IMR-90 (cell line): ENCODE results near the gene DDX31. TPM values are rescaled to one million over a fixed set of nuclear protein-coding genes. Genes with fewer than 3 reads are reported as not detected.

Experiments used
- ATAC-seq: fragments of 200-7000 bp; cut with Tn5 transposase; 2 replicates; pipeline ENCODE4 v1.9.1; 2020; ENCODE audit warnings: low read depth, mild to moderate bottlenecking, moderate library complexity
- BruUV-seq: library from RNA; stranded (reverse); fragments of 400-500 nt; replicated peaks from 2 replicates; lab custom pipeline; 2021; lab: Mats Ljungman, UMichigan
- CTCF ChIA-PET: fragments of 300-600 bp; formaldehyde crosslinking; extraction: SDS; loops from one replicate; lab custom pipeline; 2021; ENCODE audit warnings: antibody characterized with exemption; lab: Yijun Ruan, JAX
- POLR2A ChIA-PET: fragments of 300-600 bp; sonication (Branson Sonifier 250); formaldehyde crosslinking; loops from one replicate; lab custom pipeline; 2022; ENCODE audit warnings: antibody characterized with exemption; ENCODE audit not compliant: unreplicated experiment; lab: Charles Lee
- DNase-seq: peaks from one replicate; pipeline ENCODE4 v3.0.0; 2013
- H2AFZ ChIP-seq: replicated peaks from 2 replicates; pipeline ENCODE3; 2013; ENCODE audit warnings: low read length, mild to moderate bottlenecking; ENCODE audit not compliant: poor library complexity
- H2AK5ac ChIP-seq: 2 replicates; pipeline ENCODE4 v1.6.1; 2013; ENCODE audit warnings: low read depth, low read length, inconsistent platforms
- H2AK9ac ChIP-seq: replicated peaks from 2 replicates; pipeline ENCODE3; 2013; ENCODE audit warnings: mild to moderate bottlenecking, low read depth, low read length, moderate library complexity; ENCODE audit not compliant: poor library complexity
- H2BK120ac ChIP-seq: 2 replicates; pipeline ENCODE4 v1.6.1; 2013; ENCODE audit warnings: low read depth, low read length, inconsistent platforms
- H2BK15ac ChIP-seq: 3 replicates; pipeline ENCODE4 v1.6.1; 2013; ENCODE audit warnings: low read depth, low read length, inconsistent platforms
- H2BK20ac ChIP-seq: 2 replicates; pipeline ENCODE4 v1.6.1; 2013; ENCODE audit warnings: low read depth, mild to moderate bottlenecking, inconsistent platforms, low read length, moderate library complexity
- H2BK5ac ChIP-seq: 2 replicates; pipeline ENCODE4 v1.6.1; 2013; ENCODE audit warnings: mild to moderate bottlenecking, low read depth, low read length, inconsistent platforms; ENCODE audit not compliant: poor library complexity, severe bottlenecking
- H3K14ac ChIP-seq: replicated peaks from 2 replicates; pipeline ENCODE4 v1.6.1; 2013; ENCODE audit warnings: low read depth, low read length, inconsistent platforms
- H3K18ac ChIP-seq: 2 replicates; pipeline ENCODE4 v1.6.1; 2013; ENCODE audit warnings: low read depth, low read length, control low read depth
- H3K23ac ChIP-seq: 2 replicates; pipeline ENCODE4 v1.6.1; 2013; ENCODE audit warnings: low read depth, low read length, inconsistent platforms
- H3K27ac ChIP-seq: 2 replicates; pipeline ENCODE4 v1.5.1; 2013; ENCODE audit warnings: mild to moderate bottlenecking, control low read depth, low read length; ENCODE audit not compliant: insufficient read depth
- H3K27me3 ChIP-seq: 2 replicates; pipeline ENCODE4 v1.6.1; 2013; ENCODE audit warnings: low read length; ENCODE audit not compliant: control insufficient read depth, insufficient read depth
- H3K36me3 ChIP-seq: 2 replicates; pipeline ENCODE4 v1.6.1; 2013; ENCODE audit warnings: low read length, mixed read lengths; ENCODE audit not compliant: control insufficient read depth, insufficient read depth
- H3K4ac ChIP-seq: 2 replicates; pipeline ENCODE4 v1.6.1; 2013; ENCODE audit warnings: low read depth, low read length, inconsistent platforms
- H3K4me1 ChIP-seq: 2 replicates; pipeline ENCODE4 v1.6.1; 2013; ENCODE audit warnings: low read length, mixed read lengths; ENCODE audit not compliant: control insufficient read depth, insufficient read depth
- H3K4me2 ChIP-seq: 2 replicates; pipeline ENCODE4 v1.6.1; 2013; ENCODE audit warnings: low read depth, mild to moderate bottlenecking, control low read depth, low read length, moderate library complexity
- H3K4me3 ChIP-seq: 2 replicates; pipeline ENCODE4 v1.5.1; 2013; ENCODE audit warnings: low read depth, mild to moderate bottlenecking, control low read depth, low read length, moderate library complexity; ENCODE audit not compliant: insufficient read depth
- H3K56ac ChIP-seq: 2 replicates; pipeline ENCODE4 v1.6.1; 2013; ENCODE audit warnings: low read length, inconsistent platforms; ENCODE audit not compliant: insufficient read depth; ENCODE audit errors: extremely low read depth
- H3K79me1 ChIP-seq, 2 experiments: 2 replicates each; pipeline ENCODE4 v1.6.1; 2013; ENCODE audit warnings: low read length in 2 of 2, inconsistent platforms in 1 of 2, low read depth in 1 of 2
- H3K9ac ChIP-seq: 2 replicates; pipeline ENCODE4 v1.6.1; 2013; ENCODE audit warnings: low read depth, low read length, control low read depth
- H3K9me1 ChIP-seq: 2 replicates; pipeline ENCODE4 v1.6.1; 2013; ENCODE audit warnings: low read length, inconsistent platforms; ENCODE audit not compliant: insufficient read depth
- H3K9me3 ChIP-seq: 2 replicates; pipeline ENCODE4 v1.6.1; 2013; ENCODE audit warnings: low read length; ENCODE audit not compliant: control insufficient read depth, insufficient read depth
- H4K20me1 ChIP-seq: 2 replicates; pipeline ENCODE4 v1.6.1; 2013; ENCODE audit warnings: low read length, inconsistent platforms; ENCODE audit not compliant: insufficient read depth
- H4K5ac ChIP-seq: 2 replicates; pipeline ENCODE4 v1.6.1; 2013; ENCODE audit warnings: mild to moderate bottlenecking, low read depth, low read length, control low read depth
- H4K8ac ChIP-seq, 2 experiments: 2 replicates each; pipeline ENCODE4 v1.6.1; 2013; ENCODE audit warnings: low read depth in 2 of 2, low read length in 2 of 2, control low read depth in 1 of 2, inconsistent platforms in 1 of 2
- H4K91ac ChIP-seq: 2 replicates; pipeline ENCODE4 v1.6.1; 2013; ENCODE audit warnings: low read depth, low read length, inconsistent platforms; ENCODE audit not compliant: insufficient read depth
- CEBPB ChIP-seq: IDR thresholded peaks from 2 replicates; pipeline ENCODE4 v1.6.1; 2012; ENCODE audit warnings: low read depth, low read length, improper control_type of control experiment
- FOS ChIP-seq: fragments of 150-350 bp; IDR thresholded peaks from 2 replicates; pipeline ENCODE4 v1.6.1; 2016; ENCODE audit warnings: low read depth, low read length
- MAFK ChIP-seq: IDR thresholded peaks from 2 replicates; pipeline ENCODE4 v1.6.1; 2012; ENCODE audit warnings: low read depth, low read length, improper control_type of control experiment
- MAZ ChIP-seq: IDR thresholded peaks from 2 replicates; pipeline ENCODE4 v1.6.1; 2012; ENCODE audit warnings: low read depth, mild to moderate bottlenecking, low read length, improper control_type of control experiment, moderate library complexity, borderline replicate concordance
- NFE2L2 ChIP-seq: fragments of 150-350 bp; IDR thresholded peaks from 2 replicates; pipeline ENCODE4 v1.6.1; 2016; ENCODE audit warnings: low read depth, mild to moderate bottlenecking, low read length
- RAD21 ChIP-seq: IDR thresholded peaks from 2 replicates; pipeline ENCODE4 v1.6.1; 2012; ENCODE audit warnings: low read length, improper control_type of control experiment
- RFX5 ChIP-seq: IDR thresholded peaks from 2 replicates; pipeline ENCODE4 v1.8.0; 2012; ENCODE audit warnings: low read depth, mild to moderate bottlenecking, low read length, moderate library complexity
- WGBS, 2 experiments: methylation state at CpG; one replicate each; pipeline versions ENCODE4 v1.1.5 to v1.1.7; 2013; ENCODE audit warnings: missing lambda C conversion rate in 2 of 2; ENCODE audit not compliant: insufficient read length in 1 of 2; ENCODE audit errors: extremely low coverage in 2 of 2; 5-methylcytosine and 5-hydroxymethylcytosine counted together
- dilution Hi-C: fragments of 300-500 bp; cut with HindIII; formaldehyde crosslinking; loops from one replicate; pipeline ENCODE4 v1.14.3; 2018; ENCODE audit warnings: low sequenced_read_pairs; ENCODE audit not compliant: unreplicated experiment
- in situ Hi-C: fragments of 300-500 bp; cut with MboI; formaldehyde crosslinking; loops from 3 replicates; pipeline ENCODE4 v1.14.3; 2019; ENCODE audit warnings: low sequenced_read_pairs, inconsistent platforms, mixed read lengths
- intact Hi-C: fragments of 100-400 bp; cut with micrococcal nuclease; formaldehyde crosslinking; loops from 2 replicates; pipeline ENCODE4 v1.10.0; 2022
- polyA plus RNA-seq, 3 experiments: library from polyadenylated mRNA; depleted of rRNA; stranded (reverse); fragments of >200 nt; gene quantifications; 2 replicates each; pipeline ENCODE4 v1.2.3, GENCODE V29; 2012; ENCODE audit warnings: low replicate concordance in 1 of 3
- total RNA-seq: library from RNA; depleted of rRNA; stranded (reverse); fragments of >200 nt; gene quantifications from 2 replicates; pipeline ENCODE4 v1.2.3, GENCODE V29; 2012
- TF ChIP-seq, protein P1 (sequence below): fragments of 150-350 bp; IDR thresholded peaks from 2 replicates; pipeline ENCODE4 v1.6.1; 2016; ENCODE audit warnings: low read depth, mild to moderate bottlenecking, low read length, moderate library complexity, borderline replicate concordance
- TF ChIP-seq, protein P2 (sequence below): conservative IDR thresholded peaks from 2 replicates; pipeline ENCODE4 v1.5.1; 2012; ENCODE audit warnings: mild to moderate bottlenecking, low read depth, low read length, improper control_type of control experiment
- TF ChIP-seq, protein P3 (sequence below): fragments of 150-350 bp; IDR thresholded peaks from 2 replicates; pipeline ENCODE4 v1.6.1; 2017; ENCODE audit warnings: mild to moderate bottlenecking, antibody characterized with exemption, low read length, low read depth

DDX31 gene
- total and polyA plus RNA-seq, 2 of the 4 experiments (the other 2 are of a cell fraction): 10.7 to 14.0 TPM

DNA sequence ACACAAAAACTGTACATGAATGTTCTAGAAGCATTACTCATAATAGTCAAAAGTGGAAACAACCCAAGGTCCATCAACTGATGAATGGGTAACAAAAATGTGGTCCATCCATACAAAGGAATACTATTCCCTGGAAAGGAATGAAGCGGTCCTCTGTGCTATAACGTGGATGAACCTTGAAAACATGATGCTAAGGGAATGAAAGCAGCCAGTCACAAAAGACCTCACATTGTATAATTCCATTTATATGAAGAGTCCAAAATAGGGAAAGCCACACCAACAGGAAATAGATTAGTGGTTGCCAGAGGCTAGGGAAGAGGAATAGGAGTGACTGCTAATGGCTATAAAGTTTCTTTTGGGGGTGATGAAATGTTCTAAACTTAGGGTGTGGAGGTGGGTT, 110.1 kb downstream of the DDX31 start:
- Histone ChIP-seq H3K9me1 (no peaks in the 10 kb centered on the region), H4K8ac (no peak overlapping the region), H3K14ac (no peak overlapping the region), H3K56ac (no peak overlapping the region), H2BK120ac (no peak overlapping the region), H3K4ac (no peak overlapping the region), H4K5ac (no peak overlapping the region), H2BK5ac (no peak overlapping the region), H2BK15ac (no peak overlapping the region), H3K4me2 (no peak overlapping the region), H3K9me3 (no peaks in the 10 kb centered on the region), H3K27ac (no peak overlapping the region), H3K27me3 (peaks cover 50% of the 10 kb centered on the region), H2AK9ac (no peak overlapping the region), H3K23ac (no peak overlapping the region), H3K9ac (no peak overlapping the region), H4K91ac (no peak overlapping the region), H2AFZ (no peak overlapping the region), H3K4me3 (no peak overlapping the region), H3K18ac (no peak overlapping the region), H3K79me1 (no peaks in the 10 kb centered on the region), H2AK5ac (no peak overlapping the region), H3K4me1 (no peaks in the 10 kb centered on the region), H2BK20ac (no peak overlapping the region), H3K36me3 (no peaks in the 10 kb centered on the region), H4K20me1 (no peaks in the 10 kb centered on the region)
- POLR2A ChIA-PET: no interaction called here
- WGBS, 2 experiments: no CpG with 5 or more reads among the region's 2 CpGs
- TF ChIP-seq FOS (no peak), NFE2L2 (no peak), CEBPB (no peak), RFX5 (no peak), MAZ (no peak), RAD21 (no peak), MAFK (no peak)
- TF ChIP-seq, protein P1, sequence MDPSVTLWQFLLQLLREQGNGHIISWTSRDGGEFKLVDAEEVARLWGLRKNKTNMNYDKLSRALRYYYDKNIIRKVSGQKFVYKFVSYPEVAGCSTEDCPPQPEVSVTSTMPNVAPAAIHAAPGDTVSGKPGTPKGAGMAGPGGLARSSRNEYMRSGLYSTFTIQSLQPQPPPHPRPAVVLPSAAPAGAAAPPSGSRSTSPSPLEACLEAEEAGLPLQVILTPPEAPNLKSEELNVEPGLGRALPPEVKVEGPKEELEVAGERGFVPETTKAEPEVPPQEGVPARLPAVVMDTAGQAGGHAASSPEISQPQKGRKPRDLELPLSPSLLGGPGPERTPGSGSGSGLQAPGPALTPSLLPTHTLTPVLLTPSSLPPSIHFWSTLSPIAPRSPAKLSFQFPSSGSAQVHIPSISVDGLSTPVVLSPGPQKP: no peak
- TF ChIP-seq, protein P2, sequence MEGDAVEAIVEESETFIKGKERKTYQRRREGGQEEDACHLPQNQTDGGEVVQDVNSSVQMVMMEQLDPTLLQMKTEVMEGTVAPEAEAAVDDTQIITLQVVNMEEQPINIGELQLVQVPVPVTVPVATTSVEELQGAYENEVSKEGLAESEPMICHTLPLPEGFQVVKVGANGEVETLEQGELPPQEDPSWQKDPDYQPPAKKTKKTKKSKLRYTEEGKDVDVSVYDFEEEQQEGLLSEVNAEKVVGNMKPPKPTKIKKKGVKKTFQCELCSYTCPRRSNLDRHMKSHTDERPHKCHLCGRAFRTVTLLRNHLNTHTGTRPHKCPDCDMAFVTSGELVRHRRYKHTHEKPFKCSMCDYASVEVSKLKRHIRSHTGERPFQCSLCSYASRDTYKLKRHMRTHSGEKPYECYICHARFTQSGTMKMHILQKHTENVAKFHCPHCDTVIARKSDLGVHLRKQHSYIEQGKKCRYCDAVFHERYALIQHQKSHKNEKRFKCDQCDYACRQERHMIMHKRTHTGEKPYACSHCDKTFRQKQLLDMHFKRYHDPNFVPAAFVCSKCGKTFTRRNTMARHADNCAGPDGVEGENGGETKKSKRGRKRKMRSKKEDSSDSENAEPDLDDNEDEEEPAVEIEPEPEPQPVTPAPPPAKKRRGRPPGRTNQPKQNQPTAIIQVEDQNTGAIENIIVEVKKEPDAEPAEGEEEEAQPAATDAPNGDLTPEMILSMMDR: no peak
- TF ChIP-seq, protein P3, sequence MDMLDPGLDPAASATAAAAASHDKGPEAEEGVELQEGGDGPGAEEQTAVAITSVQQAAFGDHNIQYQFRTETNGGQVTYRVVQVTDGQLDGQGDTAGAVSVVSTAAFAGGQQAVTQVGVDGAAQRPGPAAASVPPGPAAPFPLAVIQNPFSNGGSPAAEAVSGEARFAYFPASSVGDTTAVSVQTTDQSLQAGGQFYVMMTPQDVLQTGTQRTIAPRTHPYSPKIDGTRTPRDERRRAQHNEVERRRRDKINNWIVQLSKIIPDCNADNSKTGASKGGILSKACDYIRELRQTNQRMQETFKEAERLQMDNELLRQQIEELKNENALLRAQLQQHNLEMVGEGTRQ: no peak
- no TSS peak for BruUV-seq
- CTCF ChIA-PET: no interaction called here
- in situ Hi-C loops: no loop called here
- ATAC-seq (no peak), DNase-seq (no peak)
- dilution Hi-C loops: no loop called here
- intact Hi-C loops: no loop called here
